GM18951 (cell line): Measurements from ENCODE around the gene C11orf97.

Experiments
- POLR2A ChIP-seq: IDR thresholded peaks from 4 replicates; pipeline ENCODE4 v1.6.1; 2011; ENCODE audit warnings: mild to moderate bottlenecking; ENCODE audit not compliant: insufficient read length, insufficient read depth; ENCODE audit errors: extremely low read depth
- in situ Hi-C: fragments of 300-500 bp; cut with MboI; formaldehyde crosslinking; loops from one replicate; pipeline ENCODE4 v1.12.0; 2022; ENCODE audit warnings: low sequenced_read_pairs, mixed read lengths, inconsistent platforms; ENCODE audit not compliant: unreplicated experiment

Gene C11orf97

DNA sequence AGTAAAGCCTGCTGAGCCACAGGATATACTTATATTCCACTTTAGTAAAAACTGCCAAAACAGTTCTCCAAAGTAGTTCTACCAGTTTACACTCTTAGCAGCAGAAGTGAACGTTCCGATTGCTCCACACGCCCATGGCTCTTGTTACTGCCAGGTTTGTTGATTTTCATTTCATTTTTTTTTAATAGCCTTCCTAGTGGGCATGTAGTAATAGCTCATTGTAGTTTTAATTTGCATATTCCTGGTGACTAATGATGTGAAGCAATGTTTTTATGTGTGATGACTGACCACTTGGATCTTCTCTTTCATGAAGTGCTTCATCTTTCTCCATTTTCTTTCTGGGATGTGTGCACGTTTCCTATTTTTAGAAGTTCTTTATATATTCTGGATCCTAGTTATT is 4.8 kb upstream of the C11orf97 start:
- in situ Hi-C loops = loop anchor here (25.0 kb wide), 1 partner anchor 345 kb away; no protein-coding TSS in a partner anchor
- no peak for TF ChIP-seq POLR2A

DNA sequence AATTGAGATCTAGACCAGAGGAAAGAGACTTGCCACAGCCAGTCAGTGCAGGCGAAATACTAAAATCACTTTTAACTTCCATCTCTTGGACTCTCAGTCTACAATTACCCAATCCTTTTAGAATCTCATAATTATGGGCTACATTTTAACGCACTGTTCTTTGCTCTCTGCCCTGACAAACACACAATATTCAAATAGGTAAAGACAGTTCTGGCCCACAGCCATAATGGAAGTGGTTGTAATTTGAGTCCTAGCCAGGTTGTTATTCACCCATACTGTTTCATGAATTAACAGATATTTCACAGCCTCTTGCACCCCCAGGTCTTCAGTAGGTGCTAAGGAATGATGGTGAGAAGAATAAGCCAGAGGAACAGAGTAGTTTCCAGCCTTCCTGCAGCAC is 830 bp downstream of the C11orf97 start:
- TF ChIP-seq POLR2A = no peak
- in situ Hi-C loops = loop anchor here (25.0 kb wide), 1 partner anchor 351 kb away; no protein-coding TSS in a partner anchor

DNA sequence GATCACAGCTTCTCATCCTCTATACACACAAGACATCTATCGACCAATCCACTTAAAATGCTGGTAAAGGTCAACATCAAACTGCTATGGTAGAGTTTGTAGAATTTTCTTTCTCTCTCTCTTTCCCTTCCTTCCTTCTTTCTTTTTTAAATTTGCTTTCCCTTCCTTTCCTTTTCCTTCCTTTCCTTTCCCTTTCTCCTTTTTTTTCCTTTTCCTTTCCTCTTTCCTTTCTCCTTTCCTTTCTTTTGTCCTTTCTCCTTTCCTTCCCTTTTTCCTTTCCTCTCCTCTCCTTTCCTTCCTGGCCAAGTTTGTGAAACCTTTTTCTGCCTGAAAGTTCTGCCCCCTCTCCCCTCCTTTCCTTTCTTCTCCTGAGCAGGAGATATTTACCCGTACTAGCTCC is 3.1 kb downstream of the C11orf97 start:
- TF ChIP-seq POLR2A = no peak
- in situ Hi-C loops = loop anchor here (25.0 kb wide), 1 partner anchor 353 kb away; no protein-coding TSS in a partner anchor

DNA sequence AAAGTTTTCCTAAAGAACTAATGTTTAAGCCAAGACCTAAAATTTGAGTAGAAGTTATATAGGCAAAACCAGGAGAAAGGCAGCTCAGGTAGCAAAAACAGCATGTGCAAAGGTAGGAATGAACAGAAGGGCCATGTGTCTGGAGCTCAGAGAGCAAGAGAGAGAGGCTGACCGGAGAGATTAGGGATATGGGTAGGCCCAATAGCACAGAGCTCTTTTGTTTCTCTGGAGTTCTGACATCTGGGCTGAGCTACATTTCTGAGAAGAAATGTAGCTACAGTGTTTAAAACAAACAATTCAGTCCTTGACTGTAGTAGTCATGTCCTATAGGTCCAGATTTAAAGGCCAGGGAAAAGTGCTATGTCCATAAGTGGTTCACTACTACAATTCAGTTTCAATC is 4.5 kb downstream of the C11orf97 start:
- in situ Hi-C loops = loop anchor here (25.0 kb wide), 1 partner anchor 354 kb away; no protein-coding TSS in a partner anchor
- no peak for TF ChIP-seq POLR2A

DNA sequence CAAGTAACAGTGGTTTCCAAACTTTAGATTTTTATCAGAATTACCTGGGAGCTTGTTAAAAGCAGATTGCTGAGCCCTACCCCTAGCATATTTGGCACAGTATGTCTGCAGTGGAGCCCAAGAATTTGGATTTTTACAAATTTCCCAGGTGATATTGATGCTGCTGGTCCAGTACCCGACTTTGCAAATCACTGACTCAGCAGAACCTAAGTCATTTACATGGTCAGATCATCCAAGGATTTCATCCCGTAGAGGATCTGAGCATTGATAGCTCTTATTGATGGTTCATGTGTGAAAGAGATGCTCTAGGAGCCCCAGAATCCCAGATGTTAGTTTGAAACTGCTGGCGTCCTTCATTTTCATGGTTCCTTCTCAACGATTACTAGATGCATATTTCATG is 6.0 kb downstream of the C11orf97 start:
- in situ Hi-C loops = loop anchor here (25.0 kb wide), 1 partner anchor 356 kb away; no protein-coding TSS in a partner anchor

DNA sequence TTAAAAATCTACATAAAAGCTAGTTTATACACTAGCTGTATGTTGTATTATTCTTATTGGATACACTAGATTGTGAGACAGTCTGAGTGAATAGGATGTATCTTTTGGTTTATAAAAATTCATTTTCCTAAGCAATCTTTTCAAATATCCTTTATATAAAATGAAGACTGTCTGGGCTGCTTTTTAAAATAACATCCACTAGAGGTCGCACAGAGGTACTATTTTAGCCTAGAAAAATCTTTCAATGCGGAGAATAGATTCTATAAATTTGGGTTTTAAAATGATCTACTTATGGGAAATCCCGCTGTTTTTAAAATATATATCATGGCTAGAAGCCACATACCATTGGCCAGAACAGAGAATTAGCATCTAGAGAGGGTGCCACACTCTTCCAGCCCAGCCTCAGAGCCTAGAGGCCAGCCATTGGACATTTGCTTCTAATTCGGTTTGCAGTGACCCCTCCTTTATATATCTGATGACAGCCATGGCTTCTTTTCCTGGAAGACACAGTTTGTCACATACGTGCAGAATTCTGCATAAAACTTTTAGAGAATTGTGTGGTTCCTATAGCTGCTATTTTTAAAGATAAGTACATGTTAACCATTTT is 7.3 kb downstream of the C11orf97 start:
- in situ Hi-C loops = loop anchor here (10.0 to 25.0 kb wide), 3 partner anchors 235 to 375 kb away; no protein-coding TSS in a partner anchor
- no peak for TF ChIP-seq POLR2A

More for the DNA sequence above, 6.0 kb downstream of the C11orf97 start:
- no peak for TF ChIP-seq POLR2A

DNA sequence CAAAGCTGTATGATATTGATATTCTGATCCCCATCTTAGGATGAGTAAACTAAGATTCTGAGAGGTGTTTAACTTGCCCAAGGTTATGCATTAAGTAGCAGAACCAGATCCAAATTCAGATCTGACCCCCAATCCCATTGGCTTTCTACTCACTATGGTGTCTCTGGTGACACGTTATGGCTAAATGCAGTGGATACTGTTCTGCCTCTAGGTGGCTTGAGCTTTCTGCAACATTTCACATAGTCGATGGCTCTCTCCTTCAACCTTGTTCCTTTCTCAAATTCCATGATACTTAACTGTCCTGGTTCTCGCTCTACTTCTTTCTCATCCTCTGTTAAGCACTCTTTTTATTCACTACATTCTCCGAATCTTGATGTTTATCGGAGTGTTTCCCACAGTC is 9.4 kb downstream of the C11orf97 start:
- TF ChIP-seq POLR2A = no peak

DNA sequence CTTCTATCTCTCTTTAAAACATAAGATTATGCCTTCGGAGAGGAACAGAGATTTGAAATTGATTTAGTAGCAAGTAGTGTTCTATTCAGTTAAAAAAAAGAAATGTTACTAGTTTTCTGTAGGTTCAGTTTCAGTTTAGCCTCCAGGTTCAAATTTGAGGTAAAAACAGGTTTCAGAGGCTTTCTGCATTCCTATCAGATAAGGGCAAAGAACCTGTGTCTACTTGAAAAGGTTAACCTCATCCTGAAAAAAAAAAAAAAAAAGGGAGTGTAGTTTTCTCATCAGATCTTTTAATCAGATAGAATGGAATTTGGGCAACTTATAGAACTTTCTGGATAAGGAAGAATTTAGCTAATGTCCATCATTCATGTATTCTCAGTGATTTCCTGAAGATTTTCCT is 12.1 kb downstream of the C11orf97 start:
- no peak for TF ChIP-seq POLR2A
- in situ Hi-C loops = loop anchor here (10.0 to 25.0 kb wide), 3 partner anchors 230 to 370 kb away; no protein-coding TSS in a partner anchor

More for the DNA sequence above, 9.4 kb downstream of the C11orf97 start:
- in situ Hi-C loops = loop anchor here (10.0 to 25.0 kb wide), 3 partner anchors 233 to 373 kb away; no protein-coding TSS in a partner anchor

DNA sequence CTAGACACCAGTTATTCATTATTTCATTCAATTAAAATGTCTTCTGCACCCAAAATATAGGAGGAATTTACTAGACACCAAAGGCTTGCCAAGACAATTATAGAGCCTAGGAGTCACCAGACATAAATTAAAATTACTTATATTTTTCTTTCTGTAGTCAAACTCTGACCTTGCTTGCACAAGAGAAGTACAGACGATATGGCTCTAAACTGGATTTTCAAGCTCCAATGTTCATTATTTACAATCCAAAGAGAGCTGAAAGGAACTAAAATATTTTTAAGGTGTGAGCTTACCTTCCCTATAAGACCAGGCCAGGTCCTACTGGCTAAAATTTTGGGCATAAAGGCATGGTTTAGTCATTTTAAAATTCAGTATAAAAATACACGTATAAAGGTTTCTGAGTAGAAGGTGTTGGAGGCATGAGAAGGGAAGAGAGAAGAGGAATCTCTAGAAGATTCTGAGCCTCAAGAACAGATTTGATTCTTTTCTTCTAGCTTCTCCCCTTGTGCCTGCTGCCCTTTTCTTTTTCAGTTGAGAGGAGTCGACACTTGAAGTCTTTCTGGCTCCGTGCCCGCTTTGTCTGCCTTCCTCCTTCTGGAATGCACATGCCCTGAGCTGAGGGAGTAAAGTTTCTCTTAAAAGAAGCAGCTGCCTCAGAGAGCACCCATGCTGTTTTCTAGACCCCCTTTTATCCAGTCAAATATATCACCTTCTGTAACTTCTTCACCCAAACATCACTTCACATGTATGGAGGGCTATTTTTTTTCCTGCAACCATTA is 13.5 kb downstream of the C11orf97 start:
- in situ Hi-C loops = loop anchor here (5.0 to 10.0 kb wide), 3 partner anchors 77 to 369 kb away; no protein-coding TSS in a partner anchor
- TF ChIP-seq POLR2A = no peak

DNA sequence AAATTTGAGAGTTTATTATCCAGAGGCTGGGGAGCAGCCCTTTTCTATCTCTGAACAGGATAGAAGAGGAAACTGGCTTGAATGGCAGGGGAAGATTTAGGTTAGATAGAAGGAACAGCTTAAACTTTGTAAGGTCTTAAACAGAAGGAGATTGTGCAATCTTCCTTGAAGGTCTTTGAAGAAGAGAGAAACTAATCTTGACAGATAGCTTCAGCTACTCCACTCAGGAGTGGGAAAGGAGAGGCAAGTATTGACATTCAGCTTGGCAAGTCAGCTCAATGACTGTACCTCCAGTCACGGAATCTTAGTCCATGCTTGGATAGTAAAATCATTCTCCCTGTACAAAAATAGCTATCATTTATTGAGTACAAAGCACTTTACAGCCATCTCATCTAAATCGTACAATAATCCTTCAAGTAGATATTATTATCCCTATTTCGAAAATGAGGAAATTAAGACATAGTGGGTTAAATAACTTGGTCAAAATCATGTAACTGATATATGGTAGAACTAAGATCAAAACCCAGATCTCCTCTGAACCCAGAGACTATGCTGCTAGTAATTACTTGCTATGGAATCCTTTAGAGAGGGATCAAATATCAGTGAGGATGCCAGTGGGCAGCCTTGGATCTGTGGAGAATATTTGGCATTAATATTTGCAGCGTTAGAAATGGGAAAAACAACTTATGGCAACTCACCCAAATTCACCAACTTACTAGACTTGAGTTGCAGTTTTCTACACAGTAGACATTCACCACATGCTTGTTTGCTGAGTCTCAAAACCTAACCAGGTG is 14.6 kb downstream of the C11orf97 start:
- in situ Hi-C loops = loop anchor here (5.0 to 10.0 kb wide), 3 partner anchors 75 to 368 kb away; no protein-coding TSS in a partner anchor
- TF ChIP-seq POLR2A = no peak

DNA sequence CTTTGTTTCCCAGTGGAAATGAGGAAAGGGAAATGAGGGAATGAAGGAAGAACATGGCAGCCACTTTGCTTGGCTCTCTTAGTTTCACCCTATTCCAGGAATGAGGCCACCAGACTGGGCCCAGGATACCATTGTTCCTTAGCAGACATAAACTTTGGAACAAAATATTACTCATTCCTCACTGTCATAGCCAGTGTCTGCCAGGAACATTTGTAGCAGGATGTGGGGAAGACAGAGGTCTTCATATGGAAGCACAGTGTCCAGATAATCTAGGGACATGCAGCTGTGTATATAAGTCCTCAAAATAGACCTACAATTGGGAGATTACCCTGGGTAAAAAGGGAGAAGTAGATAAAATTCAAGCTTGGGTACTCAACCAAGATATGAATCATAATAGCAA is 16.3 kb downstream of the C11orf97 start:
- no peak for TF ChIP-seq POLR2A
- in situ Hi-C loops = loop anchor here (5.0 to 10.0 kb wide), 3 partner anchors 74 to 366 kb away; no protein-coding TSS in a partner anchor

DNA sequence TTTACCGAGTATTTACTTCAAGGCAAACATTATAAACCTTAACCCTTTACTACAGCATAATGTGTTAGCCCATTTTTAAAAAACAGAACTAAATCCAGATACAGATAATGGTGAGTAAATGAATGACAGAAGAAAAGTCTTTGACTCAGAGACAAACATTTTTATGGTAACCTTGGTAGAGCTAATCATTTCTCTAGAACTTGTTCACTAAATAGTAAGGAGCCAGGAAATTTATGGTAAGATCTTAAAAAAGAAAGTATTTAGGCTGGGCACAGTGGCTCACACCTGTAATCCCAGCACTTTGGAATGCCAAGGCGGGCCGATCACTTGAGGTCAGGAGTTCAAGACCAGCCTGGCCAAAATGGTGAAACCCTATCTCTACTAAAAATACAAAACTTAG is 19.9 kb downstream of the C11orf97 start:
- in situ Hi-C loops = no loop called here
- TF ChIP-seq POLR2A = no peak

DNA sequence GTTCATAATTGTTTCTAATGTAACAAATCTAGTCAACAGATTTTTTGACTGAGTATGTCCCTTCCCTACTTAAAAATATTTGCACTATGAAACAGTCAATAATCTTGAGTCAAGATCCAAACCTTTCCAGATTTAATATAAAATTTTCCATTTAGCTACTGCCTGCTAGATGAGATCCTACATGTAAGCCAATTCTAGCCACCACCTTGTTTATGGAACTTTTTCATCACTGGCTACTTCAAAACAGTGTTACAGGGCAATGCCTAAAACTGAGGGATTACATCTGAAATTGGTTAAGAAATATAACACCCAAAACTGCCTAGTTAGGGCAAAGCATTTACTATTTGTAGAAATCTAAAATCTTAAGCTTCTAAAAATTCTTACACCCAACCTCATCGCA is 20.9 kb downstream of the C11orf97 start:
- no peak for TF ChIP-seq POLR2A
- in situ Hi-C loops = no loop called here
